MM.1S (cell line): ENCODE data around the gene NDEL1.

Experiments used
- DNase-seq: peaks from one replicate; pipeline ENCODE4 v3.0.0-alpha.2; 2015
- H2AFZ ChIP-seq: fragments of 300-600 bp; sonication (generic); 2 replicates; pipeline ENCODE4 v1.6.0; 2016; ENCODE audit warnings: antibody characterized with exemption, low read length
- H3F3A ChIP-seq: fragments of 300-600 bp; sonication (generic); 2 replicates; pipeline ENCODE4 v1.6.1; 2016; ENCODE audit warnings: mild to moderate bottlenecking, antibody characterized with exemption, low read length, moderate library complexity, mixed read lengths; ENCODE audit not compliant: insufficient read depth
- H3K27ac ChIP-seq: fragments of 300-600 bp; sonication (generic); 2 replicates; pipeline ENCODE4 v1.5.1; 2016; ENCODE audit warnings: mild to moderate bottlenecking, low read length
- H3K27me3 ChIP-seq: fragments of 300-600 bp; sonication (generic); replicated peaks from 2 replicates; pipeline ENCODE4 v1.6.0; 2016; ENCODE audit warnings: low read length; ENCODE audit not compliant: insufficient read depth
- H3K36me3 ChIP-seq: fragments of 300-600 bp; sonication (generic); replicated peaks from 2 replicates; pipeline ENCODE4 v1.6.1; 2016; ENCODE audit warnings: mild to moderate bottlenecking, low read length, mixed read lengths; ENCODE audit not compliant: insufficient read depth
- H3K4me1 ChIP-seq: fragments of 300-600 bp; sonication (generic); 2 replicates; pipeline ENCODE4 v1.6.1; 2016; ENCODE audit warnings: low read length, mixed read lengths
- H3K4me2 ChIP-seq: fragments of 300-600 bp; sonication (generic); 2 replicates; pipeline ENCODE4 v1.6.0; 2016; ENCODE audit warnings: low read depth, low read length
- H3K4me3 ChIP-seq: fragments of 300-600 bp; sonication (generic); 2 replicates; pipeline ENCODE4 v1.5.1; 2016; ENCODE audit warnings: low read length, mixed read lengths
- H3K79me2 ChIP-seq: fragments of 300-600 bp; sonication (generic); 2 replicates; pipeline ENCODE4 v1.6.1; 2016; ENCODE audit warnings: mixed run types, low read length, mixed read lengths
- H3K9ac ChIP-seq: fragments of 300-600 bp; sonication (generic); 2 replicates; pipeline ENCODE4 v1.6.1; 2016; ENCODE audit warnings: low read length, mixed read lengths
- H3K9me2 ChIP-seq: fragments of 300-600 bp; sonication (generic); replicated peaks from 2 replicates; pipeline ENCODE4 v1.6.1; 2016; ENCODE audit warnings: mild to moderate bottlenecking, low read length, mixed read lengths; ENCODE audit not compliant: insufficient read depth
- H3K9me3 ChIP-seq: fragments of 300-600 bp; sonication (generic); replicated peaks from 2 replicates; pipeline ENCODE4 v1.6.1; 2016; ENCODE audit warnings: mild to moderate bottlenecking, low read length, mixed read lengths; ENCODE audit not compliant: insufficient read depth
- H4K20me1 ChIP-seq: fragments of 300-600 bp; sonication (generic); 2 replicates; pipeline ENCODE4 v1.6.1; 2016; ENCODE audit warnings: mild to moderate bottlenecking, low read length, moderate library complexity, mixed read lengths; ENCODE audit not compliant: insufficient read depth
- CTCF ChIP-seq: fragments of 300-600 bp; sonication (generic); IDR thresholded peaks from 2 replicates; pipeline ENCODE4 v1.5.1; 2016; ENCODE audit warnings: antibody characterized with exemption, low read length, mixed read lengths
- EZH2 ChIP-seq: fragments of 300-600 bp; sonication (generic); optimal IDR thresholded peaks from 2 replicates; pipeline ENCODE3; 2017; ENCODE audit warnings: low read depth, mild to moderate bottlenecking, antibody characterized with exemption, low read length, mixed read lengths
- EZH2phosphoT487 ChIP-seq: fragments of 300-600 bp; sonication (generic); IDR thresholded peaks from 2 replicates; pipeline ENCODE4 v1.6.1; 2018; ENCODE audit warnings: antibody characterized with exemption, low read length

NDEL1 gene

GRCh38 chr17:8504460-8505207 lies 69.0 kb downstream of the NDEL1 start:
- H3K79me2 ChIP-seq: no peaks in the 10 kb centered on the region
- no peaks in the 10 kb centered on the region for H4K20me1 ChIP-seq
- H3K27me3 ChIP-seq: no peaks in the 10 kb centered on the region
- H3K9ac ChIP-seq: no peak overlapping the region
- H3K9me3 ChIP-seq: no peaks in the 10 kb centered on the region
- no peaks in the 10 kb centered on the region for H3F3A ChIP-seq
- no peaks in the 10 kb centered on the region for H3K9me2 ChIP-seq
- no peak overlapping the region for H3K4me3 ChIP-seq
- H3K4me2 ChIP-seq: no peak overlapping the region
- DNase-seq: no peak
- no peaks in the 10 kb centered on the region; the same call in 1 of the 2 replicates for H3K36me3 ChIP-seq
- H3K27ac ChIP-seq: no peak overlapping the region
- H2AFZ ChIP-seq: no peak overlapping the region
- no peaks in the 10 kb centered on the region for H3K4me1 ChIP-seq
- no peak for TF ChIP-seq EZH2
- TF ChIP-seq CTCF: no peak
- no peak for TF ChIP-seq EZH2phosphoT487

GRCh38 chr17:8506145-8506544 lies 70.5 kb downstream of the NDEL1 start:
- Histone ChIP-seq H4K20me1 (no peaks in the 10 kb centered on the region), H3K27me3 (no peaks in the 10 kb centered on the region), H3K4me3 (no peak overlapping the region), H2AFZ (no peak overlapping the region), H3K27ac (no peak overlapping the region), H3K79me2 (no peaks in the 10 kb centered on the region), H3K9me2 (no peaks in the 10 kb centered on the region), H3K36me3 (no peaks in the 10 kb centered on the region; the same call in 1 of the 2 replicates), H3K4me2 (no peak overlapping the region), H3K9ac (no peak overlapping the region), H3K4me1 (no peaks in the 10 kb centered on the region), H3F3A (no peaks in the 10 kb centered on the region), H3K9me3 (no peaks in the 10 kb centered on the region)
- no peak for DNase-seq
- TF ChIP-seq EZH2phosphoT487 (no peak), CTCF (no peak), EZH2 (no peak)

GRCh38 chr17:8514801-8515200 lies 79.1 kb downstream of the NDEL1 start:
- Histone ChIP-seq H3K4me3 (no peak overlapping the region), H3K4me2 (no peak overlapping the region), H3K9ac (no peak overlapping the region), H3K27me3 (no peaks in the 10 kb centered on the region), H2AFZ (no peak overlapping the region), H3K4me1 (no peaks in the 10 kb centered on the region), H3K27ac (no peak overlapping the region), H3F3A (no peaks in the 10 kb centered on the region), H3K9me3 (no peaks in the 10 kb centered on the region), H3K36me3 (no peaks in the 10 kb centered on the region), H4K20me1 (no peaks in the 10 kb centered on the region), H3K9me2 (no peaks in the 10 kb centered on the region), H3K79me2 (no peaks in the 10 kb centered on the region)
- DNase-seq: no peak
- TF ChIP-seq EZH2phosphoT487: no peak
- TF ChIP-seq EZH2: no peak
- no peak for TF ChIP-seq CTCF
